ENCODE results near the gene PRAC2. TPM values are rescaled to one million over a fixed set of nuclear protein-coding genes. Genes with fewer than 3 reads are reported as not detected.

Gene PRAC2
- total RNA-seq, 1 experiment from 2014 or later = not detected

- H3K4me1 Mint-ChIP-seq (ENCODE audit: insufficient read depth, unreplicated experiment) = peaks cover 4% of the 10 kb centered on the region
- no peaks in the 10 kb centered on the region for H3K9me3 Mint-ChIP-seq (ENCODE audit: unreplicated experiment)
- no peaks in the 10 kb centered on the region for H3K36me3 Mint-ChIP-seq (ENCODE audit: insufficient read depth, unreplicated experiment)
- BruUV-seq (replicated peaks) = no TSS peak
- intact Hi-C loops (cut with micrococcal nuclease) = loop anchor here (2.0 kb wide), 1 partner anchor 199 kb away; no protein-coding TSS in a partner anchor
- ChIA-PET CTCF (interaction anchor here (0.6 to 7.7 kb wide), 33 partner anchors 8 to 390 kb away, joined by 3 to 89 read pairs (median 4); partner anchors contain the start of gene PRAC2), POLR2A (interaction anchor here (0.5 to 2.2 kb wide), 8 partner anchors 8 to 315 kb away, joined by 3 to 8 read pairs (median 4); no protein-coding TSS in a partner anchor)
- no peak overlapping the region for H3K4me3 Mint-ChIP-seq (ENCODE audit: unreplicated experiment)
- TF ChIP-seq CTCF (IDR thresholded peaks at IDR 0.05; ENCODE audit: unreplicated experiment) = no peak
- no peak overlapping the region for H3K27ac Mint-ChIP-seq (ENCODE audit: low read depth, unreplicated experiment)
- H3K27me3 Mint-ChIP-seq (ENCODE audit: insufficient read depth, unreplicated experiment) = peaks cover 19% of the 10 kb centered on the region
- no peak for DNase-seq (ENCODE audit: unreplicated experiment)
These were observed 43.4 kb upstream of the PRAC2 start for GRCh38 chr17:48679385-48680096.

- H3K9me3 Mint-ChIP-seq (ENCODE audit: unreplicated experiment) = no peaks in the 10 kb centered on the region
- no TSS peak for BruUV-seq (replicated peaks)
- H3K4me3 Mint-ChIP-seq (ENCODE audit: unreplicated experiment) = no peak overlapping the region
- no peaks in the 10 kb centered on the region for H3K36me3 Mint-ChIP-seq (ENCODE audit: insufficient read depth, unreplicated experiment)
- peaks cover 4% of the 10 kb centered on the region for H3K4me1 Mint-ChIP-seq (ENCODE audit: insufficient read depth, unreplicated experiment)
- ChIA-PET POLR2A (interaction anchor here (0.6 kb wide), 1 partner anchor 196 kb away, joined by 3 read pairs; no protein-coding TSS in a partner anchor), CTCF (interaction anchor here (0.6 to 7.1 kb wide), 6 partner anchors 110 to 354 kb away, joined by 3 to 89 read pairs (median 3); no protein-coding TSS in a partner anchor)
- intact Hi-C loops (cut with micrococcal nuclease) = no loop called here
- TF ChIP-seq CTCF (IDR thresholded peaks at IDR 0.05; ENCODE audit: unreplicated experiment) = no peak
- peaks cover 18% of the 10 kb centered on the region for H3K27me3 Mint-ChIP-seq (ENCODE audit: insufficient read depth, unreplicated experiment)
- DNase-seq (ENCODE audit: unreplicated experiment) = no peak
- no peak overlapping the region for H3K27ac Mint-ChIP-seq (ENCODE audit: low read depth, unreplicated experiment)
These were observed 41.4 kb upstream of the PRAC2 start for GRCh38 chr17:48681609-48682008.

- peaks cover 7% of the 10 kb centered on the region for H3K9me3 Mint-ChIP-seq (ENCODE audit: unreplicated experiment)
- no TSS peak for BruUV-seq (replicated peaks)
- H3K27ac Mint-ChIP-seq (ENCODE audit: low read depth, unreplicated experiment) = no peak overlapping the region
- CTCF ChIA-PET = no interaction called here
- no peak for DNase-seq (ENCODE audit: unreplicated experiment)
- no peaks in the 10 kb centered on the region for H3K36me3 Mint-ChIP-seq (ENCODE audit: insufficient read depth, unreplicated experiment)
- no peak overlapping the region for H3K4me3 Mint-ChIP-seq (ENCODE audit: unreplicated experiment)
- no peaks in the 10 kb centered on the region for H3K4me1 Mint-ChIP-seq (ENCODE audit: insufficient read depth, unreplicated experiment)
- POLR2A ChIA-PET = no interaction called here
- intact Hi-C loops (cut with micrococcal nuclease) = no loop called here
- H3K27me3 Mint-ChIP-seq (ENCODE audit: insufficient read depth, unreplicated experiment) = peaks cover 36% of the 10 kb centered on the region
- TF ChIP-seq CTCF (IDR thresholded peaks at IDR 0.05; ENCODE audit: unreplicated experiment) = no peak
These were observed 32.3 kb upstream of the PRAC2 start for GRCh38 chr17:48690655-48691054.

- Mint-ChIP-seq H3K4me3 (ENCODE audit: unreplicated experiment) (no peak overlapping the region), H3K27me3 (ENCODE audit: insufficient read depth, unreplicated experiment) (peaks cover 50% of the 10 kb centered on the region), H3K4me1 (ENCODE audit: insufficient read depth, unreplicated experiment) (no peaks in the 10 kb centered on the region), H3K27ac (ENCODE audit: low read depth, unreplicated experiment) (no peak overlapping the region), H3K9me3 (ENCODE audit: unreplicated experiment) (peaks cover 7% of the 10 kb centered on the region), H3K36me3 (ENCODE audit: insufficient read depth, unreplicated experiment) (no peaks in the 10 kb centered on the region)
- DNase-seq (ENCODE audit: unreplicated experiment) = no peak
- POLR2A ChIA-PET = no interaction called here
- CTCF ChIA-PET = interaction anchor here (1.4 kb wide), 1 partner anchor 13 kb away, joined by 4 read pairs; no protein-coding TSS in a partner anchor
- intact Hi-C loops (cut with micrococcal nuclease) = no loop called here
- BruUV-seq (replicated peaks) = no TSS peak
- TF ChIP-seq CTCF (IDR thresholded peaks at IDR 0.05; ENCODE audit: unreplicated experiment) = no peak
These were observed 30.9 kb upstream of the PRAC2 start for GRCh38 chr17:48692049-48692448.
